OCI-LY3 (cell line): ENCODE results near the gene PEAK1.

Source experiments
- EZH2phosphoT487 ChIP-seq: fragments of 200-600 bp; shearing (Covaris generic); IDR thresholded peaks from 2 replicates; pipeline ENCODE4 v1.6.1; 2018; ENCODE audit warnings: antibody characterized with exemption, mixed run types, low read depth
- TF ChIP-seq, protein P1 (sequence below): fragments of 200-600, 300-600 bp; sonication (generic); IDR thresholded peaks from 2 replicates; pipeline ENCODE4 v1.5.1; 2014; ENCODE audit warnings: antibody characterized with exemption, low read length, low read depth

DNA sequence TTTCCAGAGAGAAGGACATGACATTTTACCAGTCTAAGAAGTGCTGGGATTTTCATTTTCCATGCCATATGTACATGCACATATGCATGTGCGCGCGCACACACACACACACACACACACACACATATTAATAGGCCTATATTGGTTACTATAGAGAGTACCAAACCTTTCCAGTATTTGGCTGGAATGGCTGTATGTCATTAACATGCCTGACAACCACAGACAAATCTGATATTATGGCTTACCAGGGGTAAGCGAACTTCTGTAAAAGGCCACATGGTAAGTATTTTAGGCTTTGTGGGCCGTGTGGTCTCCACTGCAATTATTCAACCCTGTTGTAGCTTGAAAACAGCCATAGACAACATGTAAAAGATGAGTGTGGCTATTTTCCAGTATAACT is 251.8 kb downstream of the PEAK1 start:
- TF ChIP-seq, protein P1, sequence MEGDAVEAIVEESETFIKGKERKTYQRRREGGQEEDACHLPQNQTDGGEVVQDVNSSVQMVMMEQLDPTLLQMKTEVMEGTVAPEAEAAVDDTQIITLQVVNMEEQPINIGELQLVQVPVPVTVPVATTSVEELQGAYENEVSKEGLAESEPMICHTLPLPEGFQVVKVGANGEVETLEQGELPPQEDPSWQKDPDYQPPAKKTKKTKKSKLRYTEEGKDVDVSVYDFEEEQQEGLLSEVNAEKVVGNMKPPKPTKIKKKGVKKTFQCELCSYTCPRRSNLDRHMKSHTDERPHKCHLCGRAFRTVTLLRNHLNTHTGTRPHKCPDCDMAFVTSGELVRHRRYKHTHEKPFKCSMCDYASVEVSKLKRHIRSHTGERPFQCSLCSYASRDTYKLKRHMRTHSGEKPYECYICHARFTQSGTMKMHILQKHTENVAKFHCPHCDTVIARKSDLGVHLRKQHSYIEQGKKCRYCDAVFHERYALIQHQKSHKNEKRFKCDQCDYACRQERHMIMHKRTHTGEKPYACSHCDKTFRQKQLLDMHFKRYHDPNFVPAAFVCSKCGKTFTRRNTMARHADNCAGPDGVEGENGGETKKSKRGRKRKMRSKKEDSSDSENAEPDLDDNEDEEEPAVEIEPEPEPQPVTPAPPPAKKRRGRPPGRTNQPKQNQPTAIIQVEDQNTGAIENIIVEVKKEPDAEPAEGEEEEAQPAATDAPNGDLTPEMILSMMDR: no peak
- no peak for TF ChIP-seq EZH2phosphoT487
